ENCODE results near the gene LHFPL3.

Gene LHFPL3

GRCh38 chr7:104414216-104414615 lies 85.8 kb downstream of the LHFPL3 start:
- H2BK120ac ChIP-seq (ENCODE audit: low read depth, low read length), result no peak overlapping the region
- H2BK12ac ChIP-seq (ENCODE audit: low read length in 2 of 2), result no peak overlapping the region
- no peaks in the 10 kb centered on the region for H3K9me3 ChIP-seq (ENCODE audit: control insufficient read depth, low read length)
- H2BK15ac ChIP-seq (ENCODE audit: low read depth, poor library complexity, severe bottlenecking), result no peak overlapping the region
- no peak overlapping the region for H3K9ac ChIP-seq (ENCODE audit: low read length)
- H3K27ac ChIP-seq (ENCODE audit: low read length, poor library complexity, severe bottlenecking), result no peak overlapping the region
- no peak for DNase-seq
- 82% methylated on average over 4 of the region's 4 CpGs for whole genome bisulfite sequencing
- H2BK5ac ChIP-seq (ENCODE audit: low read depth, low read length, poor library complexity, severe bottlenecking), result no peak overlapping the region
- H2AFZ ChIP-seq (ENCODE audit: low read depth, low read length), result no peak overlapping the region
- H4K91ac ChIP-seq (ENCODE audit: low read length), result no peak overlapping the region
- H3K23ac ChIP-seq (ENCODE audit: low read length in 2 of 2), result no peak overlapping the region
- H3K4me2 ChIP-seq (ENCODE audit: low read length, poor library complexity, severe bottlenecking), result no peak overlapping the region
- no peak overlapping the region for H3K14ac ChIP-seq (ENCODE audit: low read length in 2 of 2)
- no peaks in the 10 kb centered on the region for H3K27me3 ChIP-seq (ENCODE audit: control insufficient read depth in 1 of 2, insufficient read depth in 1 of 2, low read length in 2 of 2)
- H3K4me3 ChIP-seq (ENCODE audit: insufficient read depth in 1 of 2, low read depth in 1 of 2, low read length in 2 of 2), result no peak overlapping the region
- no peak overlapping the region for H3K4ac ChIP-seq (ENCODE audit: low read depth in 1 of 2, low read length in 2 of 2)
- no peak overlapping the region for H4K8ac ChIP-seq (ENCODE audit: low read length)
- H3K36me3 ChIP-seq (ENCODE audit: control insufficient read depth in 1 of 2, insufficient read depth in 2 of 2, low read depth in 1 of 2, low read length in 2 of 2), result no peaks in the 10 kb centered on the region
- no peaks in the 10 kb centered on the region for H3K4me1 ChIP-seq (ENCODE audit: control insufficient read depth, insufficient read depth, low read depth, low read length)
- H3K79me1 ChIP-seq (replicated peaks; ENCODE audit: low read length, poor library complexity, severe bottlenecking), result no peaks in the 10 kb centered on the region
- H2AK5ac ChIP-seq (ENCODE audit: low read length, severe bottlenecking), result no peak overlapping the region
- H3K18ac ChIP-seq (ENCODE audit: low read depth in 1 of 2, low read length in 2 of 2), result no peak overlapping the region

GRCh38 chr7:104415700-104416099 lies 87.3 kb downstream of the LHFPL3 start:
- H3K9me3 ChIP-seq (ENCODE audit: control insufficient read depth, low read length), result no peaks in the 10 kb centered on the region
- 69% methylated on average over 2 of the region's 2 CpGs for WGBS
- no peak overlapping the region for H3K27ac ChIP-seq (ENCODE audit: low read length, poor library complexity, severe bottlenecking)
- H3K79me1 ChIP-seq (replicated peaks; ENCODE audit: low read length, poor library complexity, severe bottlenecking), result no peaks in the 10 kb centered on the region
- no peak overlapping the region for H2BK15ac ChIP-seq (ENCODE audit: low read depth, poor library complexity, severe bottlenecking)
- H2BK5ac ChIP-seq (ENCODE audit: low read depth, low read length, poor library complexity, severe bottlenecking), result no peak overlapping the region
- no peak overlapping the region for H3K4me3 ChIP-seq (ENCODE audit: insufficient read depth in 1 of 2, low read depth in 1 of 2, low read length in 2 of 2)
- H3K18ac ChIP-seq (ENCODE audit: low read depth in 1 of 2, low read length in 2 of 2), result no peak overlapping the region
- H2BK12ac ChIP-seq (ENCODE audit: low read length in 2 of 2), result no peak overlapping the region
- H2AFZ ChIP-seq (ENCODE audit: low read depth, low read length), result no peak overlapping the region
- no peaks in the 10 kb centered on the region for H3K36me3 ChIP-seq (ENCODE audit: control insufficient read depth in 1 of 2, insufficient read depth in 2 of 2, low read depth in 1 of 2, low read length in 2 of 2)
- H3K23ac ChIP-seq (ENCODE audit: low read length in 2 of 2), result no peak overlapping the region
- no peak overlapping the region for H3K9ac ChIP-seq (ENCODE audit: low read length)
- H3K4me2 ChIP-seq (ENCODE audit: low read length, poor library complexity, severe bottlenecking), result no peak overlapping the region
- H4K91ac ChIP-seq (ENCODE audit: low read length), result no peak overlapping the region
- H2BK120ac ChIP-seq (ENCODE audit: low read depth, low read length), result no peak overlapping the region
- H3K14ac ChIP-seq (ENCODE audit: low read length in 2 of 2), result no peak overlapping the region
- DNase-seq, result no peak
- no peak overlapping the region for H4K8ac ChIP-seq (ENCODE audit: low read length)
- H2AK5ac ChIP-seq (ENCODE audit: low read length, severe bottlenecking), result no peak overlapping the region
- no peaks in the 10 kb centered on the region for H3K27me3 ChIP-seq (ENCODE audit: control insufficient read depth in 1 of 2, insufficient read depth in 1 of 2, low read length in 2 of 2)
- H3K4ac ChIP-seq (ENCODE audit: low read depth in 1 of 2, low read length in 2 of 2), result no peak overlapping the region
- no peaks in the 10 kb centered on the region for H3K4me1 ChIP-seq (ENCODE audit: control insufficient read depth, insufficient read depth, low read depth, low read length)

- H3K79me1 ChIP-seq (replicated peaks; ENCODE audit: low read length, poor library complexity, severe bottlenecking), result no peaks in the 10 kb centered on the region
- no peak overlapping the region for H3K4me2 ChIP-seq (ENCODE audit: low read length, poor library complexity, severe bottlenecking)
- no peak overlapping the region for H3K18ac ChIP-seq (ENCODE audit: low read depth in 1 of 2, low read length in 2 of 2)
- H2BK12ac ChIP-seq (ENCODE audit: low read length in 2 of 2), result no peak overlapping the region
- H2BK15ac ChIP-seq (ENCODE audit: low read depth, poor library complexity, severe bottlenecking), result no peak overlapping the region
- no peak overlapping the region for H4K91ac ChIP-seq (ENCODE audit: low read length)
- no peaks in the 10 kb centered on the region for H3K27me3 ChIP-seq (ENCODE audit: control insufficient read depth in 1 of 2, insufficient read depth in 1 of 2, low read length in 2 of 2)
- H3K9ac ChIP-seq (ENCODE audit: low read length), result no peak overlapping the region
- no peak overlapping the region for H3K4ac ChIP-seq (ENCODE audit: low read depth in 1 of 2, low read length in 2 of 2)
- no peak for DNase-seq
- H3K4me3 ChIP-seq (ENCODE audit: insufficient read depth in 1 of 2, low read depth in 1 of 2, low read length in 2 of 2), result no peak overlapping the region
- H3K36me3 ChIP-seq (ENCODE audit: control insufficient read depth in 1 of 2, insufficient read depth in 2 of 2, low read depth in 1 of 2, low read length in 2 of 2), result no peaks in the 10 kb centered on the region
- H2AK5ac ChIP-seq (ENCODE audit: low read length, severe bottlenecking), result no peak overlapping the region
- H2BK5ac ChIP-seq (ENCODE audit: low read depth, low read length, poor library complexity, severe bottlenecking), result no peak overlapping the region
- H3K23ac ChIP-seq (ENCODE audit: low read length in 2 of 2), result no peak overlapping the region
- H2BK120ac ChIP-seq (ENCODE audit: low read depth, low read length), result no peak overlapping the region
- no peaks in the 10 kb centered on the region for H3K4me1 ChIP-seq (ENCODE audit: control insufficient read depth, insufficient read depth, low read depth, low read length)
- H3K9me3 ChIP-seq (ENCODE audit: control insufficient read depth, low read length), result no peaks in the 10 kb centered on the region
- H4K8ac ChIP-seq (ENCODE audit: low read length), result no peak overlapping the region
- H2AFZ ChIP-seq (ENCODE audit: low read depth, low read length), result no peak overlapping the region
- no peak overlapping the region for H3K14ac ChIP-seq (ENCODE audit: low read length in 2 of 2)
- 68% methylated on average over 4 of the region's 6 CpGs for WGBS
- no peak overlapping the region for H3K27ac ChIP-seq (ENCODE audit: low read length, poor library complexity, severe bottlenecking)
These were observed 88.5 kb downstream of the LHFPL3 start for GRCh38 chr7:104416866-104417393.

- Histone ChIP-seq H3K4me1 (ENCODE audit: control insufficient read depth, insufficient read depth, low read depth, low read length) (no peaks in the 10 kb centered on the region), H2BK120ac (ENCODE audit: low read depth, low read length) (no peak overlapping the region), H3K18ac (ENCODE audit: low read depth in 1 of 2, low read length in 2 of 2) (no peak overlapping the region), H3K27ac (ENCODE audit: low read length, poor library complexity, severe bottlenecking) (no peak overlapping the region), H2AK5ac (ENCODE audit: low read length, severe bottlenecking) (no peak overlapping the region), H3K36me3 (ENCODE audit: control insufficient read depth in 1 of 2, insufficient read depth in 2 of 2, low read depth in 1 of 2, low read length in 2 of 2) (no peaks in the 10 kb centered on the region), H2BK5ac (ENCODE audit: low read depth, low read length, poor library complexity, severe bottlenecking) (no peak overlapping the region), H3K14ac (ENCODE audit: low read length in 2 of 2) (no peak overlapping the region), H2AFZ (ENCODE audit: low read depth, low read length) (no peak overlapping the region), H3K9me3 (ENCODE audit: control insufficient read depth, low read length) (no peaks in the 10 kb centered on the region), H3K79me1 (replicated peaks; ENCODE audit: low read length, poor library complexity, severe bottlenecking) (no peaks in the 10 kb centered on the region), H2BK15ac (ENCODE audit: low read depth, poor library complexity, severe bottlenecking) (no peak overlapping the region), H4K8ac (ENCODE audit: low read length) (no peak overlapping the region), H3K4me2 (ENCODE audit: low read length, poor library complexity, severe bottlenecking) (no peak overlapping the region), H3K4me3 (ENCODE audit: insufficient read depth in 1 of 2, low read depth in 1 of 2, low read length in 2 of 2) (no peak overlapping the region), H3K4ac (ENCODE audit: low read depth in 1 of 2, low read length in 2 of 2) (no peak overlapping the region), H3K23ac (ENCODE audit: low read length in 2 of 2) (no peak overlapping the region), H4K91ac (ENCODE audit: low read length) (no peak overlapping the region), H3K27me3 (ENCODE audit: control insufficient read depth in 1 of 2, insufficient read depth in 1 of 2, low read length in 2 of 2) (no peaks in the 10 kb centered on the region), H2BK12ac (ENCODE audit: low read length in 2 of 2) (no peak overlapping the region), H3K9ac (ENCODE audit: low read length) (no peak overlapping the region)
- no peak for DNase-seq
- 39% methylated on average over 1 of the region's 1 CpG for WGBS
These were observed 103.5 kb downstream of the LHFPL3 start for GRCh38 chr7:104431930-104432329.
